ENCODE data around the gene TXNIP.

DNA sequence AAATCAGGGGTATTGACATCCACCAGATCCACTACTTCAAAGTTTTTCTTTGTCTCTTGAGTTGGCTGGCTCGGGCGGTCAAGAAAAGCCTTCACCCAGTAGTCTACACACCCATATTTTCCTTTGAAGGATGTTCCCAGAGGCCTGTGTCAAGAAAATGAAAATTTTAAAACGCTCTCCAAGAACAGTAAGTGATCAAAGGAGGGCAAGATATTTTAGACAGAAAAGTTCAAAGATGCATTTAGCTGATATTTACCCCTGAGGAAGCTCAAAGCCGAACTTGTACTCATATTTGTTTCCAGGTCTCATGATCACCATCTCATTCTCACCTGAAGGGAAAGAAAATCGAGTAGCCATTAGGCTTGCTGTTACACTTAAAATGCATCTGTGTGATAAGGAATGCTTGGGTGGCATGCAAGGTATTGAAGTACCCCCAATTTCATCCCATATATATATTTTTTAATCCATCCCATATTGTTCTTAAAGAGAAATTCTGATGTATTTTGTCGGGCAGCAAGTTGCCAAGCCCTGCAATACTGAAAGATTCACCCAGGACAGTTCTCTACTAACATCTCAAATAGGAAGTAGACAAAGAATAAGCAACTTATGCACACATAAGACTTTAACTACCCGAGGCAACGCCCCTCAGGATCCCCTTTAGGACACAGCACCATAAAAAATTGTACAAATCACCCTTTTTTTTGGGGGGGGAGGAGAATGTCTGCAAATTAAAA is 1.1 kb downstream of the TXNIP start:
- TF ChIP-seq, protein P1, sequence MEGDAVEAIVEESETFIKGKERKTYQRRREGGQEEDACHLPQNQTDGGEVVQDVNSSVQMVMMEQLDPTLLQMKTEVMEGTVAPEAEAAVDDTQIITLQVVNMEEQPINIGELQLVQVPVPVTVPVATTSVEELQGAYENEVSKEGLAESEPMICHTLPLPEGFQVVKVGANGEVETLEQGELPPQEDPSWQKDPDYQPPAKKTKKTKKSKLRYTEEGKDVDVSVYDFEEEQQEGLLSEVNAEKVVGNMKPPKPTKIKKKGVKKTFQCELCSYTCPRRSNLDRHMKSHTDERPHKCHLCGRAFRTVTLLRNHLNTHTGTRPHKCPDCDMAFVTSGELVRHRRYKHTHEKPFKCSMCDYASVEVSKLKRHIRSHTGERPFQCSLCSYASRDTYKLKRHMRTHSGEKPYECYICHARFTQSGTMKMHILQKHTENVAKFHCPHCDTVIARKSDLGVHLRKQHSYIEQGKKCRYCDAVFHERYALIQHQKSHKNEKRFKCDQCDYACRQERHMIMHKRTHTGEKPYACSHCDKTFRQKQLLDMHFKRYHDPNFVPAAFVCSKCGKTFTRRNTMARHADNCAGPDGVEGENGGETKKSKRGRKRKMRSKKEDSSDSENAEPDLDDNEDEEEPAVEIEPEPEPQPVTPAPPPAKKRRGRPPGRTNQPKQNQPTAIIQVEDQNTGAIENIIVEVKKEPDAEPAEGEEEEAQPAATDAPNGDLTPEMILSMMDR (conservative IDR thresholded peaks at IDR 0.05; ENCODE audit: low read depth in 2 of 2): no peak
- TF ChIP-seq POLR2AphosphoS5 (IDR thresholded peaks at IDR 0.05; ENCODE audit: low read depth) (no peak), EZH2 (IDR thresholded peaks at IDR 0.05; ENCODE audit: low read depth, unreplicated experiment) (no peak), EZH2phosphoT487 (IDR thresholded peaks at IDR 0.05; ENCODE audit: unreplicated experiment) (no peak), ZNF114 (CRISPR knock-in tag; IDR thresholded peaks at IDR 0.05) (no peak)
- TF ChIP-seq, protein P2, sequence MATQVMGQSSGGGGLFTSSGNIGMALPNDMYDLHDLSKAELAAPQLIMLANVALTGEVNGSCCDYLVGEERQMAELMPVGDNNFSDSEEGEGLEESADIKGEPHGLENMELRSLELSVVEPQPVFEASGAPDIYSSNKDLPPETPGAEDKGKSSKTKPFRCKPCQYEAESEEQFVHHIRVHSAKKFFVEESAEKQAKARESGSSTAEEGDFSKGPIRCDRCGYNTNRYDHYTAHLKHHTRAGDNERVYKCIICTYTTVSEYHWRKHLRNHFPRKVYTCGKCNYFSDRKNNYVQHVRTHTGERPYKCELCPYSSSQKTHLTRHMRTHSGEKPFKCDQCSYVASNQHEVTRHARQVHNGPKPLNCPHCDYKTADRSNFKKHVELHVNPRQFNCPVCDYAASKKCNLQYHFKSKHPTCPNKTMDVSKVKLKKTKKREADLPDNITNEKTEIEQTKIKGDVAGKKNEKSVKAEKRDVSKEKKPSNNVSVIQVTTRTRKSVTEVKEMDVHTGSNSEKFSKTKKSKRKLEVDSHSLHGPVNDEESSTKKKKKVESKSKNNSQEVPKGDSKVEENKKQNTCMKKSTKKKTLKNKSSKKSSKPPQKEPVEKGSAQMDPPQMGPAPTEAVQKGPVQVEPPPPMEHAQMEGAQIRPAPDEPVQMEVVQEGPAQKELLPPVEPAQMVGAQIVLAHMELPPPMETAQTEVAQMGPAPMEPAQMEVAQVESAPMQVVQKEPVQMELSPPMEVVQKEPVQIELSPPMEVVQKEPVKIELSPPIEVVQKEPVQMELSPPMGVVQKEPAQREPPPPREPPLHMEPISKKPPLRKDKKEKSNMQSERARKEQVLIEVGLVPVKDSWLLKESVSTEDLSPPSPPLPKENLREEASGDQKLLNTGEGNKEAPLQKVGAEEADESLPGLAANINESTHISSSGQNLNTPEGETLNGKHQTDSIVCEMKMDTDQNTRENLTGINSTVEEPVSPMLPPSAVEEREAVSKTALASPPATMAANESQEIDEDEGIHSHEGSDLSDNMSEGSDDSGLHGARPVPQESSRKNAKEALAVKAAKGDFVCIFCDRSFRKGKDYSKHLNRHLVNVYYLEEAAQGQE (IDR thresholded peaks at IDR 0.05; ENCODE audit: unreplicated experiment): no peak
